Endothelial cell of umbilical vein (primary cell): ENCODE data around the gene ISLR. TPM values are rescaled to one million over a fixed set of nuclear protein-coding genes. Genes with fewer than 3 reads are reported as not detected.
A peak's percentile ranks its signal among the peaks of the same experiment; 100 is the strongest.

Source experiments
- BruUV-seq: library from RNA; stranded (reverse); fragments of 400-500 nt; replicated peaks from 2 replicates; lab custom pipeline; 2021; lab: Mats Ljungman, UMichigan
- CTCF ChIA-PET: fragments of 300-600, 350-600 bp; sonication (Branson Sonifier 250); formaldehyde crosslinking; loops from one replicate; lab custom pipeline; 2021; ENCODE audit warnings: antibody characterized with exemption, inconsistent platforms; lab: Charles Lee
- POLR2A ChIA-PET: fragments of 300-600, 350-600 bp; sonication (Branson Sonifier 250); formaldehyde crosslinking; loops from one replicate; lab custom pipeline; 2021; ENCODE audit warnings: antibody characterized with exemption, inconsistent platforms; lab: Charles Lee
- DNase-seq: peaks from one replicate; pipeline ENCODE4 v3.0.0-alpha.2; 2011; ENCODE audit warnings: low read depth, low spot score
- FAIRE-seq: peaks from 2 replicates; lab custom pipeline; 2011; peaks lifted over from hg19 to GRCh38; lab: Jason Lieb, UNC
- H2AFZ ChIP-seq: 2 replicates; pipeline ENCODE4 v1.6.0; 2012; ENCODE audit warnings: low read depth, low read length, control low read depth, inconsistent platforms
- H3K27ac ChIP-seq: 2 replicates; pipeline ENCODE4 v1.5.1; 2011; ENCODE audit warnings: low read depth, mild to moderate bottlenecking, control low read depth, low read length, moderate library complexity; ENCODE audit not compliant: insufficient read depth
- H3K27me3 ChIP-seq, 2 experiments: 2 replicates each; pipeline versions ENCODE4 v1.6.0 to v1.6.1; 2011; ENCODE audit warnings: low read length in 2 of 2, mixed read lengths in 1 of 2; ENCODE audit not compliant: control insufficient read depth in 2 of 2, insufficient read depth in 2 of 2
- H3K36me3 ChIP-seq, 2 experiments: 2 replicates in 1 of 2; 3 replicates in 1 of 2; pipeline ENCODE4 v1.5.1; 2011; ENCODE audit warnings: low read length in 2 of 2, mild to moderate bottlenecking in 1 of 2, moderate library complexity in 1 of 2; ENCODE audit not compliant: control insufficient read depth in 2 of 2, insufficient read depth in 2 of 2; ENCODE audit errors: extremely low read depth in 1 of 2
- H3K4me1 ChIP-seq: 3 replicates; pipeline ENCODE4 v1.5.1; 2011; ENCODE audit warnings: mild to moderate bottlenecking, low read length; ENCODE audit not compliant: control insufficient read depth, insufficient read depth; ENCODE audit errors: extremely low read depth
- H3K4me2 ChIP-seq: 2 replicates; pipeline ENCODE4 v1.6.1; 2011; ENCODE audit warnings: low read length, control low read depth, mixed read lengths; ENCODE audit not compliant: insufficient read depth
- H3K4me3 ChIP-seq, 3 experiments: fragments of 200-600 bp in 1 of 3; sonication (generic), shearing (Covaris generic) in 1 of 3; replicated peaks in 1 of 3; 2 replicates each; pipeline ENCODE4 v1.5.1; 2011 to 2016; ENCODE audit warnings: control low read depth in 3 of 3, low read length in 3 of 3, mild to moderate bottlenecking in 2 of 3, inconsistent platforms in 1 of 3, low read depth in 1 of 3, moderate library complexity in 1 of 3; ENCODE audit not compliant: insufficient read depth in 1 of 3
- H3K79me2 ChIP-seq: 2 replicates; pipeline ENCODE4 v1.6.0; 2012; ENCODE audit warnings: low read length, inconsistent platforms; ENCODE audit not compliant: control insufficient read depth, insufficient read depth
- H3K9ac ChIP-seq: replicated peaks from 2 replicates; pipeline ENCODE3; 2011; ENCODE audit warnings: low read length, control low read depth; ENCODE audit not compliant: insufficient read depth; ENCODE audit errors: extremely low read depth
- H3K9me1 ChIP-seq: replicated peaks from 3 replicates; pipeline ENCODE4 v1.6.0; 2011; ENCODE audit warnings: mild to moderate bottlenecking, low read length; ENCODE audit not compliant: control insufficient read depth, insufficient read depth; ENCODE audit errors: extremely low read depth
- H3K9me3 ChIP-seq: replicated peaks from 2 replicates; pipeline ENCODE4 v1.5.1; 2012; ENCODE audit warnings: low read length, inconsistent platforms; ENCODE audit not compliant: control insufficient read depth, insufficient read depth
- H4K20me1 ChIP-seq: replicated peaks from 2 replicates; pipeline ENCODE3; 2011; ENCODE audit warnings: mild to moderate bottlenecking, low read length; ENCODE audit not compliant: control insufficient read depth, insufficient read depth; ENCODE audit errors: extremely low read depth
- EZH2 ChIP-seq: IDR thresholded peaks from 2 replicates; pipeline ENCODE4 v1.6.1; 2012; ENCODE audit warnings: borderline replicate concordance, low read depth, mild to moderate bottlenecking, moderate library complexity, low read length, inconsistent platforms; ENCODE audit not compliant: severe bottlenecking
- GATA2 ChIP-seq: IDR thresholded peaks from 2 replicates; pipeline ENCODE4 v1.7.0; 2011; ENCODE audit warnings: low read depth, mild to moderate bottlenecking, moderate library complexity, mixed read lengths, low read length; ENCODE audit not compliant: insufficient read length, insufficient read depth
- JUN ChIP-seq: IDR thresholded peaks from 2 replicates; pipeline ENCODE4 v1.6.1; 2011; ENCODE audit warnings: borderline replicate concordance, low read depth; ENCODE audit not compliant: insufficient read length, insufficient read depth
- POLR2AphosphoS5 ChIP-seq: IDR thresholded peaks from 2 replicates; pipeline ENCODE4 v1.6.1; 2012; ENCODE audit warnings: low read depth, mild to moderate bottlenecking, control low read depth, low read length, moderate library complexity; ENCODE audit not compliant: insufficient read depth
- dilution Hi-C: fragments of 300-500 bp; cut with MboI; formaldehyde crosslinking; loops from one replicate; pipeline ENCODE4 v1.15.0; 2019; ENCODE audit warnings: low sequenced_read_pairs; ENCODE audit not compliant: extremely low pct_ligation_motif_present
- intact Hi-C: fragments of 100-400 bp; cut with micrococcal nuclease; formaldehyde crosslinking; loops from one replicate; pipeline ENCODE4 v1.10.0; 2022
- polyA plus RNA-seq, 4 experiments: library from polyadenylated mRNA; depleted of rRNA in 3 of 4; stranded (reverse) in 3 of 4; unstranded in 1 of 4; fragments of >200 nt; gene quantifications; 2 replicates each; pipeline versions ENCODE4 v1.2.1 to v1.2.3, GENCODE V29; 2011 to 2012; ENCODE audit warnings: missing spikeins in 1 of 4
- total RNA-seq: library from RNA; stranded (reverse); gene quantifications from 2 replicates; pipeline ENCODE4 v1.2.3, GENCODE V29; 2021
- TF ChIP-seq, protein P1 (sequence below): IDR thresholded peaks from 2 replicates; pipeline ENCODE4 v1.6.1; 2011; ENCODE audit not compliant: insufficient read depth, insufficient read length
- TF ChIP-seq, protein P2 (sequence below), 2 donors: IDR thresholded peaks; 1 replicate in 1 of 2; 2 replicates in 1 of 2; pipeline ENCODE4 v1.5.1; 2011; ENCODE audit warnings: low read length in 2 of 2, mild to moderate bottlenecking in 2 of 2, moderate library complexity in 2 of 2, control low read depth in 1 of 2, inconsistent platforms in 1 of 2, low read depth in 1 of 2; ENCODE audit not compliant: insufficient read depth in 1 of 2; ENCODE audit errors: extremely low read depth in 1 of 2

The ISLR gene
- total and polyA plus RNA-seq, 2 donors (not counting 3 experiments of a cell fraction or from before 2014, with no cell fraction given) = not detected

DNA sequence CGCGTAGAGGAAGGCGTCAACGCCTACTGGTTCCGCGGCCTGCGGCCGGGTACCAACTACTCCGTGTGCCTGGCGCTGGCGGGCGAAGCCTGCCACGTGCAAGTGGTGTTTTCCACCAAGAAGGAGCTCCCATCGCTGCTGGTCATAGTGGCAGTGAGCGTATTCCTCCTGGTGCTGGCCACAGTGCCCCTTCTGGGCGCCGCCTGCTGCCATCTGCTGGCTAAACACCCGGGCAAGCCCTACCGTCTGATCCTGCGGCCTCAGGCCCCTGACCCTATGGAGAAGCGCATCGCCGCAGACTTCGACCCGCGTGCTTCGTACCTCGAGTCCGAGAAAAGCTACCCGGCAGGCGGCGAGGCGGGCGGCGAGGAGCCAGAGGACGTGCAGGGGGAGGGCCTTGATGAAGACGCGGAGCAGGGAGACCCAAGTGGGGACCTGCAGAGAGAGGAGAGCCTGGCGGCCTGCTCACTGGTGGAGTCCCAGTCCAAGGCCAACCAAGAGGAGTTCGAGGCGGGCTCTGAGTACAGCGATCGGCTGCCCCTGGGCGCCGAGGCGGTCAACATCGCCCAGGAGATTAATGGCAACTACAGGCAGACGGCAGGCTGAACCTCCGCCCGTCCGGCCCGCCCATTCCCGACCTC is 39.0 kb upstream of the ISLR start:
- DNase-seq (peak; percentile 41), FAIRE-seq (peak; percentile 68)
- intact Hi-C loops (loop anchor here (2.0 to 5.0 kb wide), 3 partner anchors 44 to 182 kb away; no protein-coding TSS in a partner anchor), dilution Hi-C loops (no loop called here)
- no peaks in the 10 kb centered on the region for H3K9me3 ChIP-seq
- TF ChIP-seq EZH2 (peak; percentile 75), GATA2 (no peak), POLR2AphosphoS5 (no peak), JUN (no peak)
- TF ChIP-seq, protein P1, sequence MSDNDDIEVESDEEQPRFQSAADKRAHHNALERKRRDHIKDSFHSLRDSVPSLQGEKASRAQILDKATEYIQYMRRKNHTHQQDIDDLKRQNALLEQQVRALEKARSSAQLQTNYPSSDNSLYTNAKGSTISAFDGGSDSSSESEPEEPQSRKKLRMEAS = no peak
- TF ChIP-seq, protein P2, sequence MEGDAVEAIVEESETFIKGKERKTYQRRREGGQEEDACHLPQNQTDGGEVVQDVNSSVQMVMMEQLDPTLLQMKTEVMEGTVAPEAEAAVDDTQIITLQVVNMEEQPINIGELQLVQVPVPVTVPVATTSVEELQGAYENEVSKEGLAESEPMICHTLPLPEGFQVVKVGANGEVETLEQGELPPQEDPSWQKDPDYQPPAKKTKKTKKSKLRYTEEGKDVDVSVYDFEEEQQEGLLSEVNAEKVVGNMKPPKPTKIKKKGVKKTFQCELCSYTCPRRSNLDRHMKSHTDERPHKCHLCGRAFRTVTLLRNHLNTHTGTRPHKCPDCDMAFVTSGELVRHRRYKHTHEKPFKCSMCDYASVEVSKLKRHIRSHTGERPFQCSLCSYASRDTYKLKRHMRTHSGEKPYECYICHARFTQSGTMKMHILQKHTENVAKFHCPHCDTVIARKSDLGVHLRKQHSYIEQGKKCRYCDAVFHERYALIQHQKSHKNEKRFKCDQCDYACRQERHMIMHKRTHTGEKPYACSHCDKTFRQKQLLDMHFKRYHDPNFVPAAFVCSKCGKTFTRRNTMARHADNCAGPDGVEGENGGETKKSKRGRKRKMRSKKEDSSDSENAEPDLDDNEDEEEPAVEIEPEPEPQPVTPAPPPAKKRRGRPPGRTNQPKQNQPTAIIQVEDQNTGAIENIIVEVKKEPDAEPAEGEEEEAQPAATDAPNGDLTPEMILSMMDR (IDR thresholded peaks at IDR 0.05; ENCODE audit: extremely low read depth in 1 of 2, insufficient read depth in 1 of 2, low read depth in 1 of 2, low read length in 2 of 2) = peak; percentile 48 to 74
- H3K4me1 ChIP-seq = peaks cover 12% of the 10 kb centered on the region
- H4K20me1 ChIP-seq = no peaks in the 10 kb centered on the region
- H3K4me3 ChIP-seq = no peak overlapping the region
- peaks cover 71 to 76% of the 10 kb centered on the region in 2 experiments for H3K27me3 ChIP-seq
- H3K9me1 ChIP-seq = no peaks in the 10 kb centered on the region
- POLR2A ChIA-PET = interaction anchor here (0.5 kb wide), 1 partner anchor 449 kb away, joined by 6 read pairs; no protein-coding TSS in a partner anchor
- BruUV-seq = no TSS peak
- CTCF ChIA-PET = interaction anchor here (0.7 to 2.6 kb wide), 17 partner anchors 9 to 188 kb away, joined by 3 to 23 read pairs (median 5); no protein-coding TSS in a partner anchor
- H3K9ac ChIP-seq = no peak overlapping the region
- H3K79me2 ChIP-seq = no peaks in the 10 kb centered on the region
- no peak overlapping the region for H2AFZ ChIP-seq
- H3K27ac ChIP-seq = no peak overlapping the region
- no peak overlapping the region for H3K4me2 ChIP-seq
- no peaks in the 10 kb centered on the region for H3K36me3 ChIP-seq
